GM12874 (cell line): ENCODE data around the gene CASP3.

Experiments used
- TF ChIP-seq, protein P1 (sequence below): IDR thresholded peaks from 2 replicates; pipeline ENCODE4 v1.5.1; 2011; ENCODE audit warnings: low read depth, mild to moderate bottlenecking, control low read depth, low read length, moderate library complexity; ENCODE audit not compliant: insufficient read depth

The CASP3 gene

GRCh38 chr4:184599492-184600135, 49.6 kb downstream of the CASP3 start:
- TF ChIP-seq, protein P1, sequence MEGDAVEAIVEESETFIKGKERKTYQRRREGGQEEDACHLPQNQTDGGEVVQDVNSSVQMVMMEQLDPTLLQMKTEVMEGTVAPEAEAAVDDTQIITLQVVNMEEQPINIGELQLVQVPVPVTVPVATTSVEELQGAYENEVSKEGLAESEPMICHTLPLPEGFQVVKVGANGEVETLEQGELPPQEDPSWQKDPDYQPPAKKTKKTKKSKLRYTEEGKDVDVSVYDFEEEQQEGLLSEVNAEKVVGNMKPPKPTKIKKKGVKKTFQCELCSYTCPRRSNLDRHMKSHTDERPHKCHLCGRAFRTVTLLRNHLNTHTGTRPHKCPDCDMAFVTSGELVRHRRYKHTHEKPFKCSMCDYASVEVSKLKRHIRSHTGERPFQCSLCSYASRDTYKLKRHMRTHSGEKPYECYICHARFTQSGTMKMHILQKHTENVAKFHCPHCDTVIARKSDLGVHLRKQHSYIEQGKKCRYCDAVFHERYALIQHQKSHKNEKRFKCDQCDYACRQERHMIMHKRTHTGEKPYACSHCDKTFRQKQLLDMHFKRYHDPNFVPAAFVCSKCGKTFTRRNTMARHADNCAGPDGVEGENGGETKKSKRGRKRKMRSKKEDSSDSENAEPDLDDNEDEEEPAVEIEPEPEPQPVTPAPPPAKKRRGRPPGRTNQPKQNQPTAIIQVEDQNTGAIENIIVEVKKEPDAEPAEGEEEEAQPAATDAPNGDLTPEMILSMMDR: no peak

DNA sequence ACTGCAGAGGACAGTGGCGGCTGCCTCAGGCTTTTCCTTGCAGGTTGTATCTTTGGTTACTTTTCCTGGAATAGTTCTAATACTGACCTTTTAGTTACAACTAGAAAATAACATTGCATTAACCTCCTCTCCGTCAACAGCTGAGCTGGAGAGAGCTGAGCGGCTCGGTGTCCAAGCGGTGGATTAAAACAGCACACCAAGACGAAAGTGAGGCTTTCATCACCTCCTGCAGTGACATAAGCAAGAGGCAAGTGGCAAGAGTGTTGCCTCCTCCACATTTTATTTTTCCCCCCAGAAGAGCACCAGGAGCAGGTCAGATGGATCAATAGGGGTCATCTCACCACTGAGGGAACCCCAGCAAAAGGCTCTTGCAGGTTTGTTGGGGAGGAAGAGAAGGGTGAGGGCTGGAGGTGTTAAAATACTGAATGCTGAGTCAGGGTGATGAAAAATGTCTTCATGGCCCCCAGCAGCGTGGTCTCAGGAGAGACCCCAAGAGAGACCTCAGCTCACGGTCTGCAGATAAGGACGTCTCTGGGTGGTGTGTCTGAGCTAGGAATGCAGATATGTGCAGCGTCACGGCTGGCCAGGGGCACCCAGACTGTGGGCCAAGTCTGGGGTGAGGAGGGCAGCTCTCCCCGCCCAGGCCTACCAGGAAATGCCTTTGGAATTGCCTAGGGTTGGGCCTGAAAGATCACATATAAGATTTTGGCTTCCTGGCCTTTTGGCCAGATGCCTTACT, 50.3 kb downstream of the CASP3 start:
- TF ChIP-seq, protein P1: no peak

DNA sequence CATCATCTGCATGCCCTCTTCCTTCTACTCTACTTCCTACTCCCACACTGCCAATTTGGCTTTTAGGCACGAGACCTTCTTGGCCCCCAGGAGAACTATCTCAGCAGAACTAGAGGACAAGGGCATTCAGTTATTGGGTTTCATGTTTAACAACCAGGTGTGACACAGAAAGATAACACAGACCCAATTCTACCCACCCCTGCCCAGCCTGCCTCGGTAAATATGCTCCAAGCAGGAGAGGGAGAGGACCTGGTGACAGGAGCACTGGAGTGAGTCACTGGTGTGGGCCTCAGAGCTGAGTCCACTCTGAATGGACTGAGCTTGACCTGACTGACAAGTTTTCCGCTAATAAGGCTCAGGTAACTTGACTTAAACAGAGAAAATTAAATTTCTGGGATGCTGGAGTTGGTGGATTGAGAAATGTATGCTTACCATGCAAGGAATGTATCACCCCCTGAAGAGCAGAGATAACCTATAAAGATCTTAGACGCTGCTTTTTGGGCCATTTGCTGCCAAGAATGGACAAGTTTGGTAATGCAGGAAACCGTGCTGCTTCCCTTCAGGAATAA, 52.5 kb downstream of the CASP3 start:
- TF ChIP-seq, protein P1: no peak

DNA sequence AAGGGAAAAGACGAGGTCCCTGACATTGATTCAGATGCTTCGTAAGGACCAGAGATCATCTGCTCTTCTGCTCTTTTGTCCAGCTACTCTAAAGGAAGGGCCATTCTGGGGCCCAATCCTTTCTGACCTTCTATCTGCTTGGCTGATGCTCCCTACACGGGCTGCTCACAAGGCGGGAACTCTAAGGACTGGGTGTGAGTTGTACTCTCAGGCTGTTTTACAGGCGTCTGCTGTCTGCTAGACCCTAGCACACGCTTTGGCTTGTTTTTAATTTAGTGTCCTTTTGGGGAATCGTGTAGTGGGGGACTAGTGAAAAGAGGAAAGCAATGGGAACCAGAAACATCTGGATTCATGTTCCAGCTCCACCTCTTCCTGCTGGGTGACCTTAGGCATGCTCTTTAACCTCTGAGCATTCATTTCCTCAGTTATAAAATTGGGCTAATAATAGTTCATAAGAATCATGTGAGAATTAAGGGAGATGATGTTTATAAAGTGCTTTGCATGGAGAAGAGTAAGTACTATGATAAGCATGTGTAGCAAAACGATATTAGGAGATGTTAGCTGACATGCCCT, 53.1 kb downstream of the CASP3 start:
- TF ChIP-seq, protein P1: no peak

DNA sequence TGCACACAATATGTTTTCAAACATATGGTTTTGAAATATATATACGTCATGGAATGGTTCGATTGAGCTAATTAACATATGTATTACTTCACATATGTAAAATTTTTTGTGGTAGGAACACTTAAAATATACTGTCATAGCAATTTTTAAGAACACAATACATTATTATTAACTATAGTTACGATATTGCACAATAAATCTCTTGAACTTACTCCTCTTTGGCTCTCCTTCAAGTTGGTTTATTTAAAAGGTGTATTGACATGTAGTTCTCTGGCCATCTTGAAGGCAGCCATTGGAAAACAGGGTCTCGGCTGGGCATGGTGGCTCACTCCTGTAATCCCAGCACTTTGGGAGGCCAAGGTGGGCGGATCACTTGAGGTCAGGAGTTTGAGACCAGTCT, 53.8 kb downstream of the CASP3 start:
- TF ChIP-seq, protein P1: no peak

- TF ChIP-seq, protein P1: no peak
Measured at GRCh38 chr4:184593461-184593860, 55.8 kb downstream of the CASP3 start.

DNA sequence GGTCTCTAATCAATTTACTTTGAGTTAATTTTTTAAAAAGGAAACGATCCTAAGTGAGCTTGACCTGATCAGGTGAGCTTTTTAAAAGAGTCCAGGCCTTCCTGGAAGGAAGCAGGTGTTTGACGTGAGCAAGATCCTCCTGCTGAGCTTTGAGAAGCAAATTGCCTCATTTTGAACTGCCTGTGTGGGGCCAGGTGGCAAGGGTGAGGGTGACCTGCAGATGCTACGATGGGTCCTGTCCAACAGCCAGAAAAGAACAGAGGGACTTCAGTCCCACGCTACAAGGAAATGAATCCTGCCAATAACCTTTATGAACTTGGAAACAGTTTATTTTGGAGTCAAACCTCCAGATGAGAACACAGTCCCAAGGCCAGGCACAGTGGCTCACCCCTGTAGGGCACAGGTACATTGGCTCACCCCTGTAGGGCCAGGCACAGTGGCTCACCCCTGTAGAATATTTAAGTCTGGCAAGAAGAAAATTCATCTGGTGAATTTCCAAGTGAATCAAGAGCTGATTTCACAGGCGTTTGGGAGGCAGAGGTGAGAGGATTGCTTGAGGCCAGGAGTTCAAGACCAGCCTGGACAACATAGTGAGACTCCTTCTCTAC, 58.1 kb downstream of the CASP3 start:
- TF ChIP-seq, protein P1: no peak
